Body of pancreas (tissue), 4 donors: ENCODE measurements around the gene PDE4D. TPM values are rescaled to one million over a fixed set of nuclear protein-coding genes. Genes with fewer than 3 reads are reported as not detected.

Experiments used
- ATAC-seq: fragments of 150-250 bp; one replicate; pipeline ENCODE4 v1.9.1; 2016
- DNase-seq, 4 donors: peaks; one replicate each; pipeline ENCODE4 v3.0.0-alpha.2; 2019
- H3K27ac ChIP-seq, 4 donors: fragments of 200-600 bp; sonication (generic); 1 replicate in 3 of 4; 2 replicates in 1 of 4; pipeline versions ENCODE4 v1.5.1 to v1.6.1; 2016 to 2019; ENCODE audit warnings: mild to moderate bottlenecking in 1 of 4, mixed read lengths in 1 of 4, moderate library complexity in 1 of 4
- H3K27me3 ChIP-seq, 2 donors: fragments of 200-600 bp; sonication (generic); one replicate each; pipeline ENCODE4 v1.6.0; 2016; ENCODE audit warnings: mild to moderate bottlenecking in 1 of 2
- H3K36me3 ChIP-seq, 2 donors: fragments of 200-600 bp; sonication (generic); replicated peaks in 1 of 2; 2 replicates each; pipeline ENCODE4 v1.5.1; 2016; ENCODE audit warnings: low read depth in 2 of 2; ENCODE audit not compliant: insufficient read depth in 1 of 2
- H3K4me1 ChIP-seq: fragments of 200-600 bp; sonication (generic); one replicate; pipeline ENCODE4 v1.6.0; 2016
- H3K4me3 ChIP-seq, 2 donors: fragments of 200-600 bp; sonication (generic); 1 replicate in 1 of 2; 2 replicates in 1 of 2; pipeline ENCODE4 v1.5.1; 2016 to 2019
- H3K9me3 ChIP-seq, 3 donors: fragments of 200-600 bp; sonication (generic); 1 replicate in 2 of 3; 2 replicates in 1 of 3; pipeline ENCODE4 v1.5.1; 2016
- POLR2A ChIP-seq, 3 donors: fragments of 450-650 bp; IDR thresholded peaks; one replicate each; pipeline ENCODE4 v1.6.1; 2016; ENCODE audit warnings: antibody characterized with exemption in 3 of 3, mild to moderate bottlenecking in 2 of 3
- WGBS, 2 donors: methylation state at CpG; one replicate each; pipeline ENCODE4 v1.1.5; 2017; 5-methylcytosine and 5-hydroxymethylcytosine counted together
- intact Hi-C: fragments of 100-400 bp; cut with DNase I; formaldehyde crosslinking; loops from one replicate; pipeline ENCODE4 v1.15.1; 2023
- total RNA-seq, 2 donors: library from RNA; depleted of rRNA; stranded (reverse); fragments of >200 nt; gene quantifications; one replicate each; pipeline ENCODE4 v1.1.0, GENCODE V29; 2016
- TF ChIP-seq, protein P1 (sequence below), 7 experiments: fragments of 450-650 bp in 4 of 7; fragments of 200-600 bp in 3 of 7; sonication (generic) in 3 of 7; IDR thresholded peaks; one replicate each; pipeline ENCODE4 v1.5.1; 2016 to 2019; ENCODE audit warnings: antibody characterized with exemption in 7 of 7

Gene PDE4D
- total RNA-seq, 2 donors from 2014 or later, result 8.6 to 9.2 TPM

DNA sequence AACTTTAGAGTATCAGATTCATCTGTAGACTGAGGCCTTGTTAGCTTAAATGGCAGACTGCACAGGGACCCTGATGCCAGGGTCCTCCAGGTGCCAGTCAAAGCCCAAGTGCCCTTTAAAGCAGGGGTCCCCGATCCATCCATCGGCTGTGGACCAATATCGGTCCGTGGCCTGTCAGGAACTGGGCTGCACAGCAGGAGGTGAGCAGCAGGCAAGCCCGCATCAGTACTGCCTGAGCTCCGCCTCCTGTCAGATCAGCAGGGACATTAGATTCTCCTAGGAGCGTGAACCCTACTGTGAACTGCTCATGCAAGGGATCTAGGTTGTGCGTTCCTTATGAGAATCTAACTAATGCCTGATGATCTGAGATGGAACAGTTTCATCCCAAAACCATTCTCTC, 907.2 kb downstream of the PDE4D start:
- intact Hi-C loops, result no loop called here
- WGBS, 2 donors, result 64% methylated on average over 4 to 8 of the region's 8 CpGs

GRCh38 chr5:58985759-58986158, 907.8 kb downstream of the PDE4D start:
- H3K9me3 ChIP-seq, result no peaks in the 10 kb centered on the region
- 71 to 75% methylated on average over 4 of the region's 4 CpGs for WGBS, 2 donors
- TF ChIP-seq, protein P1, sequence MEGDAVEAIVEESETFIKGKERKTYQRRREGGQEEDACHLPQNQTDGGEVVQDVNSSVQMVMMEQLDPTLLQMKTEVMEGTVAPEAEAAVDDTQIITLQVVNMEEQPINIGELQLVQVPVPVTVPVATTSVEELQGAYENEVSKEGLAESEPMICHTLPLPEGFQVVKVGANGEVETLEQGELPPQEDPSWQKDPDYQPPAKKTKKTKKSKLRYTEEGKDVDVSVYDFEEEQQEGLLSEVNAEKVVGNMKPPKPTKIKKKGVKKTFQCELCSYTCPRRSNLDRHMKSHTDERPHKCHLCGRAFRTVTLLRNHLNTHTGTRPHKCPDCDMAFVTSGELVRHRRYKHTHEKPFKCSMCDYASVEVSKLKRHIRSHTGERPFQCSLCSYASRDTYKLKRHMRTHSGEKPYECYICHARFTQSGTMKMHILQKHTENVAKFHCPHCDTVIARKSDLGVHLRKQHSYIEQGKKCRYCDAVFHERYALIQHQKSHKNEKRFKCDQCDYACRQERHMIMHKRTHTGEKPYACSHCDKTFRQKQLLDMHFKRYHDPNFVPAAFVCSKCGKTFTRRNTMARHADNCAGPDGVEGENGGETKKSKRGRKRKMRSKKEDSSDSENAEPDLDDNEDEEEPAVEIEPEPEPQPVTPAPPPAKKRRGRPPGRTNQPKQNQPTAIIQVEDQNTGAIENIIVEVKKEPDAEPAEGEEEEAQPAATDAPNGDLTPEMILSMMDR (IDR thresholded peaks at IDR 0.05), result no peak
- TF ChIP-seq POLR2A (IDR thresholded peaks at IDR 0.05), result no peak
- no peak for ATAC-seq
- no peak overlapping the region for H3K4me3 ChIP-seq
- intact Hi-C loops, result no loop called here
- no peak overlapping the region for H3K27ac ChIP-seq
- H3K36me3 ChIP-seq, result no peaks in the 10 kb centered on the region
- H3K4me1 ChIP-seq, result no peaks in the 10 kb centered on the region
- no peaks in the 10 kb centered on the region for H3K27me3 ChIP-seq
- DNase-seq, result no peak

More for the DNA sequence above, 907.2 kb downstream of the PDE4D start:
- H3K27me3 ChIP-seq, result no peaks in the 10 kb centered on the region
- no peak overlapping the region for H3K4me3 ChIP-seq
- TF ChIP-seq POLR2A (IDR thresholded peaks at IDR 0.05), result no peak
- TF ChIP-seq, protein P1 (IDR thresholded peaks at IDR 0.05), result no peak
- H3K4me1 ChIP-seq, result no peaks in the 10 kb centered on the region
- no peaks in the 10 kb centered on the region for H3K36me3 ChIP-seq
- H3K9me3 ChIP-seq, result no peaks in the 10 kb centered on the region
- ATAC-seq, result no peak
- no peak for DNase-seq
- H3K27ac ChIP-seq, result no peak overlapping the region

GRCh38 chr5:58985311-58985710, 908.2 kb downstream of the PDE4D start:
- no peak for ATAC-seq
- no peak overlapping the region for H3K27ac ChIP-seq
- no peaks in the 10 kb centered on the region for H3K36me3 ChIP-seq

DNA sequence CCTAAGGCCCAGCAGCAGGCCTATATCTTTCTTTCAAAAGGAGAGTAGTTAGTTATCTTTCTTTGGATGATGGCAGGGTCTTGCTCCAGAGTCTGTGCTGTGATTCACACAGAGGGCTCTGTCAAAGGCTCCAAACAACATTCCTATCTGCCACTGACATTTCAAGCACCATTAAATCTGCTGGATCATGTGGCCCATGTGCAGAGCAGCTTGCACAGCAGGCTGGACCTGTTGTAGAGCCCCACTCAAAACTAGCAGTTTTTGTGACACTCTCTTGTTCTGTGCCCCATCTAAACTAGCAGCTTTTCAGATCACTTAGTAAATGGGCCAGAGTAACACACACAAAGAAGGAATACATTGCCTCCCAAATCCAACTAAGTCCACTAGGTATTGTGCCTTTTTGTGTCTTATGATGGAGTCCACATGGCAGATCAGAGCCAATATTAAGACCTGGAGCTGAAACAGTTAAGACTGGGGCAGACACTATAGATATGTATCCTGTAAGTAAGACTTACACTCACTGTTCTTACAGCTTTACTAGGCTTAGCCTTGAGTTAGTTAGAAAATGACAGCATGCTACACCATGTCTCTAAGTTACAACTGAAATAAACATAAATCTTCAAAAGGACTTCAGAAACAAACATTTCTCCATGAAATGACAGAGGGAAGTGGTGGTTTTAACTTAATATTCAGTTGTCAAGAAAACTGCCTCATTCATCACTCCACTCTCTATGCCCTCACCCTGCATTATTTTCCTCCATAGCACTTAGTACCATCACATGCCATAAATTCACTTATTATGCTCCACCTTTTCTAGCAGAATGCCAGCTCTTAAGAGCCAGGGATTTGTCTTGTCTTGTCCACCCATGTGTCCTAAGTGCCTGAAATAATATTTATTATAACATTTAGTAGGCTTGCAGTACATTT, 909.7 kb downstream of the PDE4D start:
- Histone ChIP-seq H3K4me3 (no peak overlapping the region), H3K27ac (no peak overlapping the region), H3K9me3 (no peaks in the 10 kb centered on the region), H3K36me3 (no peaks in the 10 kb centered on the region), H3K4me1 (no peaks in the 10 kb centered on the region), H3K27me3 (no peaks in the 10 kb centered on the region)
- TF ChIP-seq, protein P1 (IDR thresholded peaks at IDR 0.05), result no peak
- no peak for TF ChIP-seq POLR2A (IDR thresholded peaks at IDR 0.05)
- DNase-seq (no peak), ATAC-seq (no peak)
- intact Hi-C loops, result no loop called here

More at GRCh38 chr5:58985311-58985710, 908.2 kb downstream of the PDE4D start:
- intact Hi-C loops, result no loop called here
- H3K4me3 ChIP-seq, result no peak overlapping the region
- no peak for DNase-seq
- H3K27me3 ChIP-seq, result no peaks in the 10 kb centered on the region
- no peak for TF ChIP-seq POLR2A (IDR thresholded peaks at IDR 0.05)
- WGBS, 2 donors, result 73 to 78% methylated on average over 4 of the region's 4 CpGs
- H3K9me3 ChIP-seq, result no peaks in the 10 kb centered on the region
- H3K4me1 ChIP-seq, result no peaks in the 10 kb centered on the region

- TF ChIP-seq, protein P1 (IDR thresholded peaks at IDR 0.05), result no peak
- TF ChIP-seq POLR2A (IDR thresholded peaks at IDR 0.05), result no peak
- Histone ChIP-seq H3K9me3 (no peaks in the 10 kb centered on the region), H3K36me3 (no peaks in the 10 kb centered on the region), H3K27me3 (no peaks in the 10 kb centered on the region), H3K4me1 (no peaks in the 10 kb centered on the region), H3K4me3 (no peak overlapping the region), H3K27ac (no peak overlapping the region)
- ATAC-seq (no peak), DNase-seq (no peak)
- 88 to 98% methylated on average over 2 of the region's 2 CpGs for WGBS, 2 donors
- intact Hi-C loops, result no loop called here
Observed at GRCh38 chr5:58980890-58981289, 912.6 kb downstream of the PDE4D start.
